ENCODE measurements around the gene OPN4. TPM values are rescaled to one million over a fixed set of nuclear protein-coding genes. Genes with fewer than 3 reads are reported as not detected.

Gene OPN4
- total RNA-seq, 4 donors from 2014 or later = 1.5 TPM; not detected in 3

DNA sequence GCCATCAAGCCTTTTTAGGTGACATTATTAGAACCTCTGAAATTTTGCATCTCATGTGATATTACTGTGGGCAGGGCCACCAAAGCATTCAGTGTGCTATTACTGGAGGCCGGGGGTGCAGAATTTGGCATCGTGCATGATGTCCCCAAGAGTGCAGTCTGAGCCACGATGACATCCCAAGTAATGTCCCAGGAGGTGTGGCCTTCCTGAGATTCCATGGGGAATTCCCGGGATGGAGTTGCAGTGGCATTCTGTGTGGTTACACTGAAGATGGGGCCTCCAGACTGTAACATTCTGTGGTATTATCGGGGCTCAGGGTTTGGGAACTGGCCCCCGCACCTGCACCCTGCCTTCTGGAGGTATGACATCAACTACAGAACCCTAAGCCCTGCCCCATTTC lies 23.0 kb downstream of the OPN4 start:
- TF ChIP-seq, protein P1, sequence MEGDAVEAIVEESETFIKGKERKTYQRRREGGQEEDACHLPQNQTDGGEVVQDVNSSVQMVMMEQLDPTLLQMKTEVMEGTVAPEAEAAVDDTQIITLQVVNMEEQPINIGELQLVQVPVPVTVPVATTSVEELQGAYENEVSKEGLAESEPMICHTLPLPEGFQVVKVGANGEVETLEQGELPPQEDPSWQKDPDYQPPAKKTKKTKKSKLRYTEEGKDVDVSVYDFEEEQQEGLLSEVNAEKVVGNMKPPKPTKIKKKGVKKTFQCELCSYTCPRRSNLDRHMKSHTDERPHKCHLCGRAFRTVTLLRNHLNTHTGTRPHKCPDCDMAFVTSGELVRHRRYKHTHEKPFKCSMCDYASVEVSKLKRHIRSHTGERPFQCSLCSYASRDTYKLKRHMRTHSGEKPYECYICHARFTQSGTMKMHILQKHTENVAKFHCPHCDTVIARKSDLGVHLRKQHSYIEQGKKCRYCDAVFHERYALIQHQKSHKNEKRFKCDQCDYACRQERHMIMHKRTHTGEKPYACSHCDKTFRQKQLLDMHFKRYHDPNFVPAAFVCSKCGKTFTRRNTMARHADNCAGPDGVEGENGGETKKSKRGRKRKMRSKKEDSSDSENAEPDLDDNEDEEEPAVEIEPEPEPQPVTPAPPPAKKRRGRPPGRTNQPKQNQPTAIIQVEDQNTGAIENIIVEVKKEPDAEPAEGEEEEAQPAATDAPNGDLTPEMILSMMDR (IDR thresholded peaks at IDR 0.05) = no peak
- no peak for TF ChIP-seq EP300 (IDR thresholded peaks at IDR 0.05; ENCODE audit: low read depth)
- no peak for TF ChIP-seq POLR2AphosphoS5 (IDR thresholded peaks at IDR 0.05)
- no peak for TF ChIP-seq POLR2A (IDR thresholded peaks at IDR 0.05)
- H3K27ac ChIP-seq = peak overlapping the region in 1 of 4 donors; percentile 57
- no peaks in the 10 kb centered on the region for H3K36me3 ChIP-seq
- intact Hi-C loops (cut with DNase I; ENCODE audit: low total_unique reads) = no loop called here
- DNase-seq = no peak
- in situ Hi-C loops (cut with MboI; ENCODE audit: low pct_ligation_motif_present in 1 of 4, low pct_unique_long_range_greater_than_20kb in 1 of 4, low sequenced_read_pairs in 3 of 4) = no loop called here
- H3K4me1 ChIP-seq = peaks cover 18 to 37% (median 30%) of the 10 kb centered on the region in 4 donors
- 85% methylated on average over 6 of the region's 6 CpGs; no CpG with 5 or more reads in 1 of the 2 donors for WGBS, 2 donors (ENCODE audit: low coverage in 1 of 2)
- H3K9me3 ChIP-seq = no peaks in the 10 kb centered on the region
- no peaks in the 10 kb centered on the region for H3K27me3 ChIP-seq
- H3K4me3 ChIP-seq = no peak overlapping the region

DNA sequence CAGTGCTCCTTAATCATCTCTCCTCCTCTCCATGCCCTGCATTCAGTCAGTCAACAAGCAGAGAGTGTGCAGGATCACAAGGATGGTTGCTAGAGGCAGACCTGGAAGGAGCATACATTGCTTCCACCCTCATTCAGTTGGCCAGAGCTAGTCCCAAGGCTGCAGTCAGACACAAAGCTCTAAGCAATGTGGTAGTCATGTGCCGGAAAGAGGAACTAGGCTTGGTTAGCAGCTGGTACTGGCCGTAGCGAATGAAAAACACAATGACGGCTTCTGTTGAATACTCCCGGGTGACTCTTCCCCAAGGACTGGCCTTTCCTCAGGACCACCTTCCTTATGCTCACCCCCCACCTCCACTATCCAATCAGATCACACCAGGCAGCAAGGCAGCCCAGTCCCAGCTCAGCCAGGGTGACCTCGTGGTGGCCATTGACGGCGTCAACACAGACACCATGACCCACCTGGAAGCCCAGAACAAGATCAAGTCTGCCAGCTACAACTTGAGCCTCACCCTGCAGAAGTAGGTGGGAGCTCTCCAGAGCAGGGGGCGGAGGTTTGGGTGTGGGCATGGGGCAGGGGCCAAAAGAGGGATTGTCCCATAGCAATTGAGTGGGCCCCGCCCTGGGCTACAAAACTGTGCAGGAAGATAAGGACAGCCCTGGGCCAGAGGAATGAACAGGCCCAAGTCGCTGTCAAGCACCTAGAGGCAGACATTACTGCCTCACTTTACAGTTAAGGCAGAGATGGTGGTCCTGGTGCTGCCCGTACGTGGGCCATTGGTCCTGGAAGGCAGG lies 24.8 kb downstream of the OPN4 start:
- TF ChIP-seq POLR2AphosphoS5 (IDR thresholded peaks at IDR 0.05) = no peak
- TF ChIP-seq, protein P1 (IDR thresholded peaks at IDR 0.05) = no peak
- TF ChIP-seq EP300 (IDR thresholded peaks at IDR 0.05; ENCODE audit: low read depth) = no peak
- TF ChIP-seq POLR2A (IDR thresholded peaks at IDR 0.05) = no peak
- Histone ChIP-seq H3K9me3 (no peaks in the 10 kb centered on the region), H3K27me3 (no peaks in the 10 kb centered on the region), H3K27ac (peak overlapping the region in 2 of 4 donors; percentile 54 to 86), H3K36me3 (no peaks in the 10 kb centered on the region), H3K4me1 (peaks cover 4 to 27% (median 18%) of the 10 kb centered on the region in 4 donors), H3K4me3 (no peak overlapping the region)
- in situ Hi-C loops (cut with MboI; ENCODE audit: low pct_ligation_motif_present in 1 of 4, low pct_unique_long_range_greater_than_20kb in 1 of 4, low sequenced_read_pairs in 3 of 4) = no loop called here
- DNase-seq = peak; percentile 41
- 40 to 71% methylated on average over 1 to 13 of the region's 13 CpGs for WGBS, 2 donors (ENCODE audit: low coverage in 1 of 2)
- intact Hi-C loops (cut with DNase I; ENCODE audit: low total_unique reads) = no loop called here

DNA sequence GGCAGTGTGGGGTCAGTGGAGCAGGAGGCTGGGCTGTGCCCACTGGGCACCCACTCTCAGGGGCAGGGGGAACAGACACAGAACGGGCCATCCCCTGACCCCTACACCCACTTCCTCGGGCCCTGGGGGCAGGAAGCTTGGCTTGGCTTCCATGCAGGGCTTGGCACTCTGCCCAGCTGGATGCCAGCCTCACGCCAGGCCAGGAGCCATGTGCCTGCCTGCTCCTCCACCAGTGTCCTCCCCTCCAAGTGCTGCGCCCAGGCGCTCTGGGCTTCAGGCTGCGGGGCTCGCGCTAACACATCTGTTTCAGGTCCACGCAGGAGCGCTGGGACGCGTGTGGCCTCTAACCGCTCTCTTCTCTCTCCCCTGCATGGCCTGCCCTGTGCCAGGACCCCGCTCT lies 26.7 kb downstream of the OPN4 start:
- Histone ChIP-seq H3K27ac (peak overlapping the region; percentile 34 to 86 (median 66)), H3K36me3 (no peaks in the 10 kb centered on the region), H3K4me3 (no peak overlapping the region), H3K4me1 (peaks cover 11 to 31% (median 26%) of the 10 kb centered on the region in 4 donors), H3K9me3 (no peaks in the 10 kb centered on the region), H3K27me3 (peaks cover 4% of the 10 kb centered on the region)
- WGBS, 2 donors (ENCODE audit: low coverage in 1 of 2) = 84% methylated on average over 11 of the region's 14 CpGs; no CpG with 5 or more reads in 1 of the 2 donors
- no peak for TF ChIP-seq EP300 (IDR thresholded peaks at IDR 0.05; ENCODE audit: low read depth)
- TF ChIP-seq, protein P1 (IDR thresholded peaks at IDR 0.05) = no peak
- TF ChIP-seq POLR2AphosphoS5 (IDR thresholded peaks at IDR 0.05) = no peak
- TF ChIP-seq POLR2A (IDR thresholded peaks at IDR 0.05) = no peak
- no peak for DNase-seq
- in situ Hi-C loops (cut with MboI; ENCODE audit: low pct_ligation_motif_present in 1 of 4, low pct_unique_long_range_greater_than_20kb in 1 of 4, low sequenced_read_pairs in 3 of 4) = no loop called here
- intact Hi-C loops (cut with DNase I; ENCODE audit: low total_unique reads) = no loop called here

DNA sequence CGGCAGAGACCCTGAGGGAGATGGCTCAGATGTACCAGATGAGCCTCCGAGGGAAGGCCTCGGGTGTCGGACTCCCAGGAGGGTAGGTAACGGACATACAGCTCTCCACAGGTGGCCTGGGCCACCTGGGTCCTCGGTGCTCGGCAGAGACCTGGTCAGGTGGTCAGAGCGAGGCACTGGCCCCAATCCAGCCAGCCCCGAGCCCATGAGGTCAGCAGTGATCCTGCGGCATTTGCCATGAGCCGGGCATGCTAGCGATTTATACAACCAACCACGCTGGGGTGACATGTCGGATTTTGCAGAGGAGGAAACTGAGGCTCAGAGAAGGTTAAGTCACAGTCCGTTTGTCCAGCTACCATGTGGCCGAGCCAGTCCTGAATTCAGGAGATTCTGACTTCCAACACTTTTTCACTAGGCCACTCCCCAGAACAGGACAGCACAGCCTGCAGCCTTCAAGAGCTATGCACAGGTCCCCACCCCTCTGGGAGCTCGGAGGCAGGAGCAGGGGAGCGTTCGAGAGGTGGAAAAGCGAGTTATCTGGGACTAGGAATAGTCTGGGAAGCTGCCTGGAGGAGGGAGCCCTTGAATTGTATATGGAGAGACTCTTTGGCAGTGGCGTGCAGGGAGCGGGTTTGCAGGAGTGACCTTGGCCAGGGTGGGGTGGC lies 27.5 kb downstream of the OPN4 start:
- Histone ChIP-seq H3K4me1 (peaks cover 11 to 31% (median 26%) of the 10 kb centered on the region in 4 donors), H3K4me3 (no peak overlapping the region), H3K27ac (peak overlapping the region; percentile 34 to 86 (median 66)), H3K27me3 (peaks cover 4% of the 10 kb centered on the region), H3K9me3 (no peaks in the 10 kb centered on the region), H3K36me3 (no peaks in the 10 kb centered on the region)
- 84% methylated on average over 22 of the region's 22 CpGs; no CpG with 5 or more reads in 1 of the 2 donors for WGBS, 2 donors (ENCODE audit: low coverage in 1 of 2)
- DNase-seq = no peak
- in situ Hi-C loops (cut with MboI; ENCODE audit: low pct_ligation_motif_present in 1 of 4, low pct_unique_long_range_greater_than_20kb in 1 of 4, low sequenced_read_pairs in 3 of 4) = no loop called here
- TF ChIP-seq EP300 (IDR thresholded peaks at IDR 0.05; ENCODE audit: low read depth) (no peak), POLR2AphosphoS5 (IDR thresholded peaks at IDR 0.05) (no peak), POLR2A (IDR thresholded peaks at IDR 0.05) (no peak)
- TF ChIP-seq, protein P1 (IDR thresholded peaks at IDR 0.05) = no peak
- intact Hi-C loops (cut with DNase I; ENCODE audit: low total_unique reads) = no loop called here

Data from transverse colon (tissue), 4 donors.